ENCODE measurements around the gene DIAPH3. TPM values are rescaled to one million over a fixed set of nuclear protein-coding genes. Genes with fewer than 3 reads are reported as not detected.

DIAPH3 gene
- polyA plus RNA-seq, 1 of the 3 experiments (the other 2 are of a cell fraction) = 5.4 TPM

DNA sequence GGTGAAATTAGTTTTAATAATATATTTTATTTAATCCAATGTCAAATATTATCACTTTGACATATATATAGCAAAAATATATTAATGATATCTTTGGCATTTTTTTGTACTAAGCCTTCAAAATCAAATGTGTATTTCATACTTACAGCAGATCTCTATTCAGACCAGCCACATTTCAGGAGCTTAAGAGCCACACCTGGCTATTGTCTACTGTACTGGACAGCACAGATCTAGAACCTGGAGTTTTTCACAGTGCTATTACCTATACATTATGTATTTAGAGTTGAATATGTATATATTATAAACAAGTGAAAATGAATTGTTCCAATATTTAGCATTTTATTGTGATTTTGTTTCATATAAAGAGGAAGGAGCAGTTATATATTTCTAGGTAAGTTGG, 486.3 kb downstream of the DIAPH3 start:
- CTCF ChIA-PET = interaction anchor here (0.6 to 5.6 kb wide), 54 partner anchors 8 to 1058 kb away, joined by 3 to 60 read pairs (median 4); no protein-coding TSS in a partner anchor
- no peaks in the 10 kb centered on the region for H3F3A ChIP-seq (replicated peaks; ENCODE audit: insufficient read depth)
- no peak for DNase-seq
- no peak overlapping the region for H3K9ac ChIP-seq
- no peak overlapping the region for H3K4me3 ChIP-seq (ENCODE audit: low read depth in 2 of 2, low read length in 1 of 2)
- H3K9me2 ChIP-seq = no peaks in the 10 kb centered on the region
- H3K4me1 ChIP-seq (ENCODE audit: control insufficient read depth in 1 of 2, insufficient read depth in 2 of 2, low read depth in 1 of 2, low read length in 1 of 2) = peaks cover 7 to 38% of the 10 kb centered on the region in 2 experiments; a peak in 3 of 4 replicates
- H3K36me3 ChIP-seq (replicated peaks in 1 of 2; ENCODE audit: control insufficient read depth in 1 of 2, insufficient read depth in 2 of 2, low read length in 1 of 2) = no peaks in the 10 kb centered on the region
- no peaks in the 10 kb centered on the region for H3K9me3 ChIP-seq
- peak overlapping the region in 1 of 2 experiments; percentile 81; a peak in 1 of 4 replicates for H3K27ac ChIP-seq (ENCODE audit: low read depth in 2 of 2, low read length in 1 of 2)
- no peak for TF ChIP-seq MAX (IDR thresholded peaks at IDR 0.05; ENCODE audit: low read depth)
- no peak for TF ChIP-seq USF2 (IDR thresholded peaks at IDR 0.05; ENCODE audit: borderline replicate concordance, low read depth, low read length)
- TF ChIP-seq TAF1 (IDR thresholded peaks at IDR 0.05; ENCODE audit: borderline replicate concordance, low read depth, low read length) = no peak
- no peak for TF ChIP-seq FOSL2 (IDR thresholded peaks at IDR 0.05; ENCODE audit: borderline replicate concordance, low read depth)
- TF ChIP-seq, protein P1, sequence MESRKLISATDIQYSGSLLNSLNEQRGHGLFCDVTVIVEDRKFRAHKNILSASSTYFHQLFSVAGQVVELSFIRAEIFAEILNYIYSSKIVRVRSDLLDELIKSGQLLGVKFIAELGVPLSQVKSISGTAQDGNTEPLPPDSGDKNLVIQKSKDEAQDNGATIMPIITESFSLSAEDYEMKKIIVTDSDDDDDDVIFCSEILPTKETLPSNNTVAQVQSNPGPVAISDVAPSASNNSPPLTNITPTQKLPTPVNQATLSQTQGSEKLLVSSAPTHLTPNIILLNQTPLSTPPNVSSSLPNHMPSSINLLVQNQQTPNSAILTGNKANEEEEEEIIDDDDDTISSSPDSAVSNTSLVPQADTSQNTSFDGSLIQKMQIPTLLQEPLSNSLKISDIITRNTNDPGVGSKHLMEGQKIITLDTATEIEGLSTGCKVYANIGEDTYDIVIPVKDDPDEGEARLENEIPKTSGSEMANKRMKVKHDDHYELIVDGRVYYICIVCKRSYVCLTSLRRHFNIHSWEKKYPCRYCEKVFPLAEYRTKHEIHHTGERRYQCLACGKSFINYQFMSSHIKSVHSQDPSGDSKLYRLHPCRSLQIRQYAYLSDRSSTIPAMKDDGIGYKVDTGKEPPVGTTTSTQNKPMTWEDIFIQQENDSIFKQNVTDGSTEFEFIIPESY (IDR thresholded peaks at IDR 0.05; ENCODE audit: borderline replicate concordance, low read depth) = no peak
- no peak for TF ChIP-seq ELF1 (IDR thresholded peaks at IDR 0.05)
- TF ChIP-seq MXI1 (IDR thresholded peaks at IDR 0.05; ENCODE audit: low read depth, low read length) = no peak
- TF ChIP-seq GATA2 (CRISPR knock-in tag; IDR thresholded peaks at IDR 0.05) = no peak
- no peak for TF ChIP-seq MEF2A (IDR thresholded peaks at IDR 0.05; ENCODE audit: borderline replicate concordance, low read depth)
- no peak for TF ChIP-seq RFX5 (IDR thresholded peaks at IDR 0.05; ENCODE audit: low read length)
- no peaks in the 10 kb centered on the region for H3K27me3 ChIP-seq (ENCODE audit: insufficient read depth)
- H4K20me1 ChIP-seq (ENCODE audit: insufficient read depth) = no peaks in the 10 kb centered on the region
- POLR2A ChIA-PET = no interaction called here
- no peaks in the 10 kb centered on the region for H3K79me2 ChIP-seq (ENCODE audit: insufficient read depth)
- no peak overlapping the region for H2AFZ ChIP-seq (ENCODE audit: low read depth)
- no peak overlapping the region for H3K4me2 ChIP-seq

DNA sequence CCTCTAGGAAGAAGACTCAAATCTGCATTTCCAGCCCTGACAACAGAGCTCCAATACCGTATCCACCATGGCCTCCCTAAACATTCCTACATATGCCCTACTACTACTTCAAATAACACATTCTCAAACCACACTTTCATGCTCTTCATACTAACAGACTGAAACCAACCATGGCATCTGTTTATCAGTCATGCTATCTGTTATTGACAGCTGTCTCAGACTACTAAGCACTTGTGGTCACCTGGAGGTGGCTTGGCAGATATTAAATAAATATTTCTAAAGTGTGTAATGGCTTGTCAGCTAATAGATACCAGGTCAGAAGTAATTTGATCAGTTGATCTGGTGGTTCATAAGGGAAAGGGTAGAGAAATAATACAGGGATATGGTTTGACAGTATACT, 489.1 kb downstream of the DIAPH3 start:
- POLR2A ChIA-PET = no interaction called here
- no peaks in the 10 kb centered on the region for H3K79me2 ChIP-seq (ENCODE audit: insufficient read depth)
- WGBS (ENCODE audit: low lambda C conversion rate) = 100% methylated on average over 1 of the region's 1 CpG
- H3K27me3 ChIP-seq (ENCODE audit: insufficient read depth) = no peaks in the 10 kb centered on the region
- H3K4me1 ChIP-seq (ENCODE audit: control insufficient read depth in 1 of 2, insufficient read depth in 2 of 2, low read depth in 1 of 2, low read length in 1 of 2) = peaks cover 10 to 36% of the 10 kb centered on the region in 2 experiments; a peak in 3 of 4 replicates
- no peak overlapping the region for H3K9ac ChIP-seq
- H3K27ac ChIP-seq (ENCODE audit: low read depth in 2 of 2, low read length in 1 of 2) = no peak overlapping the region
- no peaks in the 10 kb centered on the region for H4K20me1 ChIP-seq (ENCODE audit: insufficient read depth)
- no peak overlapping the region for H3K4me3 ChIP-seq (ENCODE audit: low read depth in 2 of 2, low read length in 1 of 2)
- H2AFZ ChIP-seq (ENCODE audit: low read depth) = no peak overlapping the region
- no peak for DNase-seq
- H3K9me3 ChIP-seq = no peaks in the 10 kb centered on the region
- no peaks in the 10 kb centered on the region for H3K36me3 ChIP-seq (replicated peaks in 1 of 2; ENCODE audit: control insufficient read depth in 1 of 2, insufficient read depth in 2 of 2, low read length in 1 of 2)
- no peaks in the 10 kb centered on the region for H3K9me2 ChIP-seq
- H3F3A ChIP-seq (replicated peaks; ENCODE audit: insufficient read depth) = no peaks in the 10 kb centered on the region
- no peak overlapping the region for H3K4me2 ChIP-seq
- CTCF ChIA-PET = interaction anchor here (0.7 to 2.1 kb wide), 3 partner anchors 96 to 282 kb away, joined by 3 to 5 read pairs (median 5); no protein-coding TSS in a partner anchor
- TF ChIP-seq RAD21 (IDR thresholded peaks at IDR 0.05; ENCODE audit: low read length) (no peak), RCOR1 (IDR thresholded peaks at IDR 0.05; ENCODE audit: low read length) (no peak), FOXJ3 (CRISPR knock-in tag; IDR thresholded peaks at IDR 0.05) (no peak), SMC3 (IDR thresholded peaks at IDR 0.05; ENCODE audit: low read depth, low read length) (no peak), USF2 (IDR thresholded peaks at IDR 0.05; ENCODE audit: borderline replicate concordance, low read depth, low read length) (no peak), ELF1 (IDR thresholded peaks at IDR 0.05) (no peak), POLR2AphosphoS5 (IDR thresholded peaks at IDR 0.05; ENCODE audit: low read depth, low read length) (no peak), MXI1 (IDR thresholded peaks at IDR 0.05; ENCODE audit: low read depth, low read length) (no peak), SIN3A (IDR thresholded peaks at IDR 0.05; ENCODE audit: borderline replicate concordance, low read depth, low read length) (no peak), TEAD4 (IDR thresholded peaks at IDR 0.05; ENCODE audit: borderline replicate concordance, insufficient read depth) (no peak), JUND (IDR thresholded peaks at IDR 0.05) (no peak), FOSL2 (IDR thresholded peaks at IDR 0.05; ENCODE audit: borderline replicate concordance, low read depth) (no peak)
- TF ChIP-seq, protein P2, sequence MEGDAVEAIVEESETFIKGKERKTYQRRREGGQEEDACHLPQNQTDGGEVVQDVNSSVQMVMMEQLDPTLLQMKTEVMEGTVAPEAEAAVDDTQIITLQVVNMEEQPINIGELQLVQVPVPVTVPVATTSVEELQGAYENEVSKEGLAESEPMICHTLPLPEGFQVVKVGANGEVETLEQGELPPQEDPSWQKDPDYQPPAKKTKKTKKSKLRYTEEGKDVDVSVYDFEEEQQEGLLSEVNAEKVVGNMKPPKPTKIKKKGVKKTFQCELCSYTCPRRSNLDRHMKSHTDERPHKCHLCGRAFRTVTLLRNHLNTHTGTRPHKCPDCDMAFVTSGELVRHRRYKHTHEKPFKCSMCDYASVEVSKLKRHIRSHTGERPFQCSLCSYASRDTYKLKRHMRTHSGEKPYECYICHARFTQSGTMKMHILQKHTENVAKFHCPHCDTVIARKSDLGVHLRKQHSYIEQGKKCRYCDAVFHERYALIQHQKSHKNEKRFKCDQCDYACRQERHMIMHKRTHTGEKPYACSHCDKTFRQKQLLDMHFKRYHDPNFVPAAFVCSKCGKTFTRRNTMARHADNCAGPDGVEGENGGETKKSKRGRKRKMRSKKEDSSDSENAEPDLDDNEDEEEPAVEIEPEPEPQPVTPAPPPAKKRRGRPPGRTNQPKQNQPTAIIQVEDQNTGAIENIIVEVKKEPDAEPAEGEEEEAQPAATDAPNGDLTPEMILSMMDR (IDR thresholded peaks at IDR 0.05) = no peak

Measured in SK-N-SH (cell line).